ENCODE data around the gene KIAA2012. TPM values are rescaled to one million over a fixed set of nuclear protein-coding genes. Genes with fewer than 3 reads are reported as not detected.
A peak's percentile ranks its signal among the peaks of the same experiment; 100 is the strongest.

The KIAA2012 gene
- total RNA-seq, 4 donors from 2014 or later = 0.15 to 0.76 (median 0.26) TPM; not detected in 1

DNA sequence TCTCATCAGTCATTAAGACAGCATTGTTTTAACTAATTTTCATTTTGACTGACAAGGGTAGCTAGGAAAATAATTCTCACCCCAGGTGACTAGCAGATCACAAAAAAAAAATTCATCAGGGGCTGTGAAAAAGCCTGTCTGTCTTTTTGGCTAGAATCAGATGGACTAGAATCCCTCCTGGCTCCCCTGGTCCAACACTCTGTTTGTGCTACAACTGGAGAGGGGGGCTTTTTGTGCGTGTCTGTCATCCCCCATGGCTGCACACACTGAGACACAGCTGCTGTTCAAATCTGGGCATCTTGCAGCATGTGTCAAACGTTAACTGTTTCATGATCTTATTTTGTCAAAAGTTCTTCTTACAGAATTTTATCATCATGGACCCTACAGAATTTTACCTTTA is 51.2 kb downstream of the KIAA2012 start:
- Histone ChIP-seq H3K4me3 (no peak overlapping the region), H3K27me3 (no peaks in the 10 kb centered on the region), H3K36me3 (no peaks in the 10 kb centered on the region), H3K27ac (no peak overlapping the region), H3K9me3 (no peaks in the 10 kb centered on the region), H3K4me1 (no peaks in the 10 kb centered on the region)
- intact Hi-C loops (cut with DNase I; ENCODE audit: low total_unique reads) = no loop called here
- no peak for DNase-seq
- no peak for TF ChIP-seq POLR2A (IDR thresholded peaks at IDR 0.05)
- TF ChIP-seq, protein P1, sequence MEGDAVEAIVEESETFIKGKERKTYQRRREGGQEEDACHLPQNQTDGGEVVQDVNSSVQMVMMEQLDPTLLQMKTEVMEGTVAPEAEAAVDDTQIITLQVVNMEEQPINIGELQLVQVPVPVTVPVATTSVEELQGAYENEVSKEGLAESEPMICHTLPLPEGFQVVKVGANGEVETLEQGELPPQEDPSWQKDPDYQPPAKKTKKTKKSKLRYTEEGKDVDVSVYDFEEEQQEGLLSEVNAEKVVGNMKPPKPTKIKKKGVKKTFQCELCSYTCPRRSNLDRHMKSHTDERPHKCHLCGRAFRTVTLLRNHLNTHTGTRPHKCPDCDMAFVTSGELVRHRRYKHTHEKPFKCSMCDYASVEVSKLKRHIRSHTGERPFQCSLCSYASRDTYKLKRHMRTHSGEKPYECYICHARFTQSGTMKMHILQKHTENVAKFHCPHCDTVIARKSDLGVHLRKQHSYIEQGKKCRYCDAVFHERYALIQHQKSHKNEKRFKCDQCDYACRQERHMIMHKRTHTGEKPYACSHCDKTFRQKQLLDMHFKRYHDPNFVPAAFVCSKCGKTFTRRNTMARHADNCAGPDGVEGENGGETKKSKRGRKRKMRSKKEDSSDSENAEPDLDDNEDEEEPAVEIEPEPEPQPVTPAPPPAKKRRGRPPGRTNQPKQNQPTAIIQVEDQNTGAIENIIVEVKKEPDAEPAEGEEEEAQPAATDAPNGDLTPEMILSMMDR (IDR thresholded peaks at IDR 0.05) = no peak

DNA sequence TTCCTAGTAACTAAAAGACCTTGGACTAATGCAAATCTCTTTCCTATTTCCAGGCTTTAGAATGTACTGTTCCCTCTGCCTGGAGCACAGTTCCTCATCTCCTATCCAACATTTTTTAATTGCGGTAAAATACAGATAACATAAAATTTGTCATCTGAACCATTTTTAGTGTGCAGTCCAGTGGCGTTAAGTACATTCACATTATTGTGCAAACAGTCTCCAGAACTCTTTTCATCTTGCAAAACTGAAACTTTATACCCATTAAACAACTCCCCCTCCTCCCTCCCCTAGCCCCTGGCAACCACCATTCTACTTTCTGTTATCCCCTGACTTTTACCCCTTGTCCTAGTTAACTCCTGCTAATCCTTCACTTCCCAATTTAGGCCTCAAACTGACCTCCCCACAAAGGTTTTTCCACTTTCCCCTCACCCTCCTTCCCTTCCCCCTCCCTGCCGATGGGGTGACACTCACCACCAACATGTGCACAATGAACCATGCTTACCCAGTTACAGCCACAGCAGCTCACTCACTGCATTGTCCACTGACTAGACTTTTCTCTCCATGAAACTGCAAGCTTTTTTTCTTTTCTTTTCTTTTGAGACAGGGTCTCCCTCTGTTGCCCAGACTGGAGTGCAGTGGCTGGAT is 54.8 kb downstream of the KIAA2012 start:
- H3K27ac ChIP-seq = peak overlapping the region; percentile 39 to 51
- no peak for TF ChIP-seq POLR2A (IDR thresholded peaks at IDR 0.05)
- TF ChIP-seq, protein P1 (IDR thresholded peaks at IDR 0.05) = no peak

DNA sequence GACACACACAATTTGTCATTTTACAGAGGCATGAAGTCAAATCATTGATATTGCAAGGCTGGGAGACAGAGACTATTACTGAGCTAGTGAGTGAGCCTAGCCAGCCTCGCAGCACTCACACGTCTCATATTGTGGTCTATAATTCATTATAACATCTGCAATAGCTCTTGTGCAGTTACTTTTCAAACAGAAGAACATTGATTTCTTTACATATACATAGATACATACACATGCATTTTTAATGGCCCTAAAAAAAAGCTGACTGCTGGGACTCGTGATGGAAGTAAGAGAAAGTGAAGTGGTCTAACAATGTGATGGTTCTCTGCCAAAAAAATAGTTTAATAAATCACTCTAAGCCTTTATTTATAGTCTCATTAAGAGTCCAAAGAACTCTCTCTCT is 56.8 kb downstream of the KIAA2012 start:
- Histone ChIP-seq H3K36me3 (no peaks in the 10 kb centered on the region), H3K4me3 (no peak overlapping the region), H3K27ac (no peak overlapping the region), H3K4me1 (no peaks in the 10 kb centered on the region), H3K9me3 (no peaks in the 10 kb centered on the region), H3K27me3 (no peaks in the 10 kb centered on the region)
- TF ChIP-seq, protein P1 (IDR thresholded peaks at IDR 0.05) = no peak
- no peak for TF ChIP-seq POLR2A (IDR thresholded peaks at IDR 0.05)
- no peak for DNase-seq
- intact Hi-C loops (cut with DNase I; ENCODE audit: low total_unique reads) = no loop called here

More for the DNA sequence above, 54.8 kb downstream of the KIAA2012 start:
- intact Hi-C loops (cut with DNase I; ENCODE audit: low total_unique reads) = no loop called here
- Histone ChIP-seq H3K4me1 (no peaks in the 10 kb centered on the region), H3K27me3 (no peaks in the 10 kb centered on the region), H3K9me3 (no peaks in the 10 kb centered on the region), H3K36me3 (no peaks in the 10 kb centered on the region), H3K4me3 (no peak overlapping the region)
- no peak for DNase-seq

DNA sequence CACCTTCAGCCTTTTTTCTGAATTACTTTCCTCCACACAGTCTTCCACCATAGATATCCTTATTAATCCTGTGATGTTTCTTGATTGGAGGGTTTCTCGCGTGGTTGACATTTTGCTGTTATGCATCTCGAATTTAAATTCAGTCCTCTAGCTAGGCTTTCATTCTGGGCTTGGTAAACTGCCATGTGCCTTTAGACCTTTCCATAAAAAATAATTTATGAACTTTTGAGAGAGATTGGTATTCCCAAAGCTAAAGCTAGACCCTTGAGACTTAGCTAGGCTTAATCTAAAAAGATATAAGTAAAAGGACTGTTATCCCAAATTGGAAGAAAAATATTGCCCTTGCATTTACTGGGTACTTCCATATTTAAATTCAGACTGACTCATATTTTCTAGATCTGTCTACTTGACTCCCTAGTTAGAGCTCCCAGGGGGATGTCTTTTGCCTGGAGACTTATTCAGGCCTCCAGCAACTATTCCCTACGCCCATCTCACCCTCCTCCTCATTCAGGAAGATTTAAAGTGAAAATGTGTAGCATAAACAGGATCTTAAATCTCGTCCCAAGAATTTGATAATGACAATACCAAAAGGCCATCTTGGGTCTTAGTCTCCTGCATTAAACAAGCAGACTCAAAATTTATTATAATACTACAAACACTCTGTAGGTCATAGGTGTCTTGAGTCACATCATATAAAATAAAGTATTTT is 60.3 kb downstream of the KIAA2012 start:
- Histone ChIP-seq H3K27ac (peak overlapping the region in 1 of 2 donors; percentile 3), H3K36me3 (no peaks in the 10 kb centered on the region), H3K4me3 (no peak overlapping the region), H3K27me3 (no peaks in the 10 kb centered on the region), H3K9me3 (no peaks in the 10 kb centered on the region), H3K4me1 (peaks cover 0 to 4% of the 10 kb centered on the region in 2 donors)
- TF ChIP-seq, protein P1 (IDR thresholded peaks at IDR 0.05) = no peak
- no peak for TF ChIP-seq POLR2A (IDR thresholded peaks at IDR 0.05)
- intact Hi-C loops (cut with DNase I; ENCODE audit: low total_unique reads) = no loop called here
- DNase-seq = no peak

DNA sequence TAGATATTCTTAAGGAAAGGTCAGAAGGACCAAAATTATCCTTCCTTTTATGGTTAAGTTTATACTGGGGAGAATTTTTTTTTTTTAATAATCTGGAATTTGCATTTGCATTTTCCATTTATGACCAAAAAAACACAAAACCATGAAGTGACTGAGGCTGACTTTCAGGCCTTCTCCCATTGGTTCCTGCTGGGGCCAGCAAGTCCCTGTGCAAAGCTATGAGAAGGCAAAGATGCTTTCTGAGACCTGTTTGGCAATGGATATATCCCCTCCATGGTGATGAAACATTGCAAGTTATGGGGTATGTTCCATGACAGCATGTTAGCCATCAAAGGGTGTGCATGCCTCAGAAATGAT is 60.8 kb downstream of the KIAA2012 start:
- Histone ChIP-seq H3K9me3 (no peaks in the 10 kb centered on the region), H3K4me3 (no peak overlapping the region), H3K4me1 (peaks cover 0 to 4% of the 10 kb centered on the region in 2 donors), H3K36me3 (no peaks in the 10 kb centered on the region), H3K27ac (peak overlapping the region; percentile 64 to 77), H3K27me3 (no peaks in the 10 kb centered on the region)
- no peak for DNase-seq
- TF ChIP-seq, protein P1 (IDR thresholded peaks at IDR 0.05) = no peak
- no peak for TF ChIP-seq POLR2A (IDR thresholded peaks at IDR 0.05)
- intact Hi-C loops (cut with DNase I; ENCODE audit: low total_unique reads) = no loop called here

Measured in uterus (tissue), 4 donors.